Keratinocyte (primary cell): ENCODE data around the gene ADGRG6.

ENCODE experiments used
- CTCF ChIP-seq, 3 experiments: IDR thresholded peaks in 1 of 3; conservative IDR thresholded peaks in 1 of 3; optimal IDR thresholded peaks in 1 of 3; 2 replicates in 2 of 3; 3 replicates in 1 of 3; pipeline versions ENCODE3 to v1.5.1; 2011; ENCODE audit warnings: low read length in 3 of 3, mild to moderate bottlenecking in 3 of 3, moderate library complexity in 2 of 3, control low read depth in 1 of 3, inconsistent platforms in 1 of 3; ENCODE audit not compliant: insufficient read depth in 2 of 3; ENCODE audit errors: extremely low read depth in 1 of 3
- EZH2 ChIP-seq: IDR thresholded peaks from one replicate; pipeline ENCODE4 v1.6.1; 2012; ENCODE audit warnings: inconsistent platforms, mild to moderate bottlenecking, low read length, moderate library complexity

GRCh38 chr6:142446168-142446567 is 144.4 kb downstream of the ADGRG6 start:
- TF ChIP-seq CTCF (optimal IDR thresholded peaks at IDR 0.05 in 1 of 3, IDR thresholded peaks at IDR 0.05 in 1 of 3, conservative IDR thresholded peaks at IDR 0.05 in 1 of 3; ENCODE audit: extremely low read depth in 1 of 3, insufficient read depth in 2 of 3, low read length in 3 of 3), result no peak
- TF ChIP-seq EZH2, result no peak
